ENCODE data around the gene MEGF10.

The MEGF10 gene

DNA sequence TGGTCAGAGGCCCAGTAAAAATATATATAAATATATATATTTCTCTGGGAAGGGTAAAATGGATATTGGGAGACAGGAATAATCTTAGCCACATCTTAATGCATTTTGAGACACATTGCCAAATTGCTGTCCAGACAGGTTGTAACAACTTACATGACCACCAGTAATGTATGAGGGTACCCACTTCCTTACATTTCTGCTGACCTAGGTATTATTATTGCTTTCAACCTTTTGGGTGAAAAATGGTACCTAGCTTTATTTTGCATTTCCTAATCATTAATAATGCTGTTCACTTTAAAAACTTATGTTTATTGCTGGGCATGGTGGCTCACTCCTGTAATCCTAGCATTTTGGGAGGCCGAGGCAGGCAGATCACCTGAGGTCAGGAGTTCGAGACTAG, 61.5 kb downstream of the MEGF10 start:
- H3K36me3 ChIP-seq (replicated peaks; ENCODE audit: low read depth, low read length) = no peaks in the 10 kb centered on the region
- H3K9ac ChIP-seq (ENCODE audit: low read length) = no peak overlapping the region
- no peak overlapping the region for H3K27ac ChIP-seq (ENCODE audit: low read length)
- no peak overlapping the region for H3K4me3 ChIP-seq (ENCODE audit: low read length)
- no peak overlapping the region for H2AFZ ChIP-seq (ENCODE audit: low read depth, low read length)
- no peaks in the 10 kb centered on the region for H3K27me3 ChIP-seq (ENCODE audit: low read depth, low read length)
- H3K9me3 ChIP-seq (ENCODE audit: insufficient read depth, low read length) = no peaks in the 10 kb centered on the region
- TF ChIP-seq EZH2phosphoT487 (IDR thresholded peaks at IDR 0.05; ENCODE audit: low read depth) = no peak
- TF ChIP-seq, protein P1, sequence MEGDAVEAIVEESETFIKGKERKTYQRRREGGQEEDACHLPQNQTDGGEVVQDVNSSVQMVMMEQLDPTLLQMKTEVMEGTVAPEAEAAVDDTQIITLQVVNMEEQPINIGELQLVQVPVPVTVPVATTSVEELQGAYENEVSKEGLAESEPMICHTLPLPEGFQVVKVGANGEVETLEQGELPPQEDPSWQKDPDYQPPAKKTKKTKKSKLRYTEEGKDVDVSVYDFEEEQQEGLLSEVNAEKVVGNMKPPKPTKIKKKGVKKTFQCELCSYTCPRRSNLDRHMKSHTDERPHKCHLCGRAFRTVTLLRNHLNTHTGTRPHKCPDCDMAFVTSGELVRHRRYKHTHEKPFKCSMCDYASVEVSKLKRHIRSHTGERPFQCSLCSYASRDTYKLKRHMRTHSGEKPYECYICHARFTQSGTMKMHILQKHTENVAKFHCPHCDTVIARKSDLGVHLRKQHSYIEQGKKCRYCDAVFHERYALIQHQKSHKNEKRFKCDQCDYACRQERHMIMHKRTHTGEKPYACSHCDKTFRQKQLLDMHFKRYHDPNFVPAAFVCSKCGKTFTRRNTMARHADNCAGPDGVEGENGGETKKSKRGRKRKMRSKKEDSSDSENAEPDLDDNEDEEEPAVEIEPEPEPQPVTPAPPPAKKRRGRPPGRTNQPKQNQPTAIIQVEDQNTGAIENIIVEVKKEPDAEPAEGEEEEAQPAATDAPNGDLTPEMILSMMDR (IDR thresholded peaks at IDR 0.05; ENCODE audit: low read depth, low read length) = no peak
- H3K4me1 ChIP-seq (ENCODE audit: low read length) = no peaks in the 10 kb centered on the region
- no peaks in the 10 kb centered on the region for H4K20me1 ChIP-seq (ENCODE audit: insufficient read depth, low read length)
- H3K4me2 ChIP-seq (ENCODE audit: low read length) = no peak overlapping the region
- H3K79me2 ChIP-seq (ENCODE audit: low read length) = no peaks in the 10 kb centered on the region

DNA sequence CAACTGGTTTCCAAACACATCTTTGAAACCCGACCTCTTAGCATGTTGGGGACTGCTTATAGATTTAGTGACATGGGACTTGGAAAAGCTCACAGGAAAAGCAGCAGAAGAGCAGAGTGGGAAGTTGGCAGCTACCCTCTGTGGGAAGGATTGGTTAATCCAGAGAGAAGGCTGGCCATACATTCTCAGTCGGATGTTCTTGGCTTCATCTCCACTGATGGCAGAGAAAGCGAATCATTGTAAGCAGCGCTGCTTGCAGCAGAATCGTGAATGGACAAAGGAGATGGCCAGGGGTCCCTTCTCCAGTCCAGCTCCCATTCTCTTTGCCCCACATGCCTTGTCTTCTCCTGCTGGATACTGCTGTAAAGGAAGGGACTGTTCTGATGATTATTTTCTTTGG, 62.7 kb downstream of the MEGF10 start:
- no peaks in the 10 kb centered on the region for H4K20me1 ChIP-seq (ENCODE audit: insufficient read depth, low read length)
- no peaks in the 10 kb centered on the region for H3K9me3 ChIP-seq (ENCODE audit: insufficient read depth, low read length)
- no peak overlapping the region for H3K9ac ChIP-seq (ENCODE audit: low read length)
- no peak overlapping the region for H3K4me3 ChIP-seq (ENCODE audit: low read length)
- no peaks in the 10 kb centered on the region for H3K36me3 ChIP-seq (replicated peaks; ENCODE audit: low read depth, low read length)
- H3K27ac ChIP-seq (ENCODE audit: low read length) = no peak overlapping the region
- H2AFZ ChIP-seq (ENCODE audit: low read depth, low read length) = no peak overlapping the region
- no peaks in the 10 kb centered on the region for H3K27me3 ChIP-seq (ENCODE audit: low read depth, low read length)
- TF ChIP-seq, protein P1 (IDR thresholded peaks at IDR 0.05; ENCODE audit: low read depth, low read length) = no peak
- TF ChIP-seq EZH2phosphoT487 (IDR thresholded peaks at IDR 0.05; ENCODE audit: low read depth) = no peak
- no peaks in the 10 kb centered on the region for H3K79me2 ChIP-seq (ENCODE audit: low read length)
- no peaks in the 10 kb centered on the region for H3K4me1 ChIP-seq (ENCODE audit: low read length)
- H3K4me2 ChIP-seq (ENCODE audit: low read length) = no peak overlapping the region

DNA sequence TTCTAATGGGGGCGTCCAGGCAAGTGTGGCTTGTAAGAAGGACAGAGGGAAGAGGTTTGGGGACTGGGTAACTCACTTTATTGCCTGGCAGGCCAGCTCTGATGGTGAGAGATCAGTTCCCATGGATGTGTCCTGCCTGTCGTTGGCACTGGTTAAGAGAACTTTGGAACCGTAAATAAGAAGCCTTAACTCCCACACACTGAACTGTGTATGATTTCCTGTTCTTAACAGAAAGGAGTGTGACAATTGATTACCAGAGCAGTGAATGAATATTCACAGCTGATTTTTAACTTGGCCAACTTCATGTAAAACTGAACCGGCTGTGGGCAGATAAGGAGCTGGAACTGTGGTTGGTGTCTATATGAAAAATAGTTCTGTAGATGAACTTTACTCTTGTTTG, 63.2 kb downstream of the MEGF10 start:
- H3K9ac ChIP-seq (ENCODE audit: low read length) = no peak overlapping the region
- no peaks in the 10 kb centered on the region for H3K4me1 ChIP-seq (ENCODE audit: low read length)
- H3K27me3 ChIP-seq (ENCODE audit: low read depth, low read length) = no peaks in the 10 kb centered on the region
- no peaks in the 10 kb centered on the region for H3K9me3 ChIP-seq (ENCODE audit: insufficient read depth, low read length)
- no peak overlapping the region for H3K4me2 ChIP-seq (ENCODE audit: low read length)
- no peak overlapping the region for H3K4me3 ChIP-seq (ENCODE audit: low read length)
- no peaks in the 10 kb centered on the region for H3K79me2 ChIP-seq (ENCODE audit: low read length)
- TF ChIP-seq EZH2phosphoT487 (IDR thresholded peaks at IDR 0.05; ENCODE audit: low read depth) = no peak
- TF ChIP-seq, protein P1 (IDR thresholded peaks at IDR 0.05; ENCODE audit: low read depth, low read length) = no peak
- H3K36me3 ChIP-seq (replicated peaks; ENCODE audit: low read depth, low read length) = no peaks in the 10 kb centered on the region
- H4K20me1 ChIP-seq (ENCODE audit: insufficient read depth, low read length) = no peaks in the 10 kb centered on the region
- no peak overlapping the region for H3K27ac ChIP-seq (ENCODE audit: low read length)
- H2AFZ ChIP-seq (ENCODE audit: low read depth, low read length) = no peak overlapping the region

DNA sequence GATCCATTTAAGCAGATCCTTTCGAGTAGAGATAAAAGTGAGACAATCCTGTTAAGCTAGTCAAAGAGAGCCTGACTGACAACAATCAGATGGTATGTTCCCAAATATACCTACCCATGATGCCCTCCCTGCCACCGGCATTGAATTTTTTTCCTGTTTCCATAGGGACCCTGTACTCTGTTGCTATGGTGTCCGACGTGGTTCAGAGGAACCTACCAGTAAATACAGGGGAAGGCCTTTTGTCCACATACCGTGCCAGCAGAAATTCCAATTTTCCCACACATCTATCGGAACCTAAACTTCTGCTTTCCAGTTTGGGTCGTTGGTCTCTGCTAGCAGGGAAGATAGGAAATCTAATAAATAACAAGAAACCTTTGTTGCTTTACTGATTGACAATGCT, 64.7 kb downstream of the MEGF10 start:
- H3K79me2 ChIP-seq (ENCODE audit: low read length) = no peaks in the 10 kb centered on the region
- no peaks in the 10 kb centered on the region for H3K36me3 ChIP-seq (replicated peaks; ENCODE audit: low read depth, low read length)
- H3K4me3 ChIP-seq (ENCODE audit: low read length) = no peak overlapping the region
- no peaks in the 10 kb centered on the region for H3K27me3 ChIP-seq (ENCODE audit: low read depth, low read length)
- H3K4me2 ChIP-seq (ENCODE audit: low read length) = no peak overlapping the region
- TF ChIP-seq, protein P1 (IDR thresholded peaks at IDR 0.05; ENCODE audit: low read depth, low read length) = no peak
- TF ChIP-seq EZH2phosphoT487 (IDR thresholded peaks at IDR 0.05; ENCODE audit: low read depth) = no peak
- H3K9me3 ChIP-seq (ENCODE audit: insufficient read depth, low read length) = no peaks in the 10 kb centered on the region
- no peaks in the 10 kb centered on the region for H3K4me1 ChIP-seq (ENCODE audit: low read length)
- H3K9ac ChIP-seq (ENCODE audit: low read length) = no peak overlapping the region
- no peak overlapping the region for H2AFZ ChIP-seq (ENCODE audit: low read depth, low read length)
- no peak overlapping the region for H3K27ac ChIP-seq (ENCODE audit: low read length)
- H4K20me1 ChIP-seq (ENCODE audit: insufficient read depth, low read length) = no peaks in the 10 kb centered on the region
